ENCODE measurements around the gene CCL25.

CCL25 gene

DNA sequence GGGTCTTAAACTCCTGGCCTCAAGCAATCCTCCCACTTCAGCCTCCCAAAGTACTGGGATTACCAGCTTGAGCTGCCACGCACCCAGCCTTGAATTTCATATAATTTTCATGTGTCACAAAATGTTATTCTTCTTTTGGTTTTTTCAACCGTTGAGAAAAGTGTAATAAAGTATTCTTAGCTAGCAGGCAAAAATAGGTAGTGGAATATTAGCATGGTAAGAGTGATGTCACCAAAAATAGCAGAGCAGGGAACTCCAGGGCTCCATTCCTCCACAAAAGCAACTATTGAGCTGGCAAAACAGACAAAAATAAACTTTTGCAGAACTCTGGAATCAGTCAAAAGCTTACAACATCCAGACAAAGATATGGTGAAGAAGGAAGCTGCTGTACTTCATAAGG, 52.9 kb downstream of the CCL25 start:
- no peak for FAIRE-seq
- TF ChIP-seq, protein P1, sequence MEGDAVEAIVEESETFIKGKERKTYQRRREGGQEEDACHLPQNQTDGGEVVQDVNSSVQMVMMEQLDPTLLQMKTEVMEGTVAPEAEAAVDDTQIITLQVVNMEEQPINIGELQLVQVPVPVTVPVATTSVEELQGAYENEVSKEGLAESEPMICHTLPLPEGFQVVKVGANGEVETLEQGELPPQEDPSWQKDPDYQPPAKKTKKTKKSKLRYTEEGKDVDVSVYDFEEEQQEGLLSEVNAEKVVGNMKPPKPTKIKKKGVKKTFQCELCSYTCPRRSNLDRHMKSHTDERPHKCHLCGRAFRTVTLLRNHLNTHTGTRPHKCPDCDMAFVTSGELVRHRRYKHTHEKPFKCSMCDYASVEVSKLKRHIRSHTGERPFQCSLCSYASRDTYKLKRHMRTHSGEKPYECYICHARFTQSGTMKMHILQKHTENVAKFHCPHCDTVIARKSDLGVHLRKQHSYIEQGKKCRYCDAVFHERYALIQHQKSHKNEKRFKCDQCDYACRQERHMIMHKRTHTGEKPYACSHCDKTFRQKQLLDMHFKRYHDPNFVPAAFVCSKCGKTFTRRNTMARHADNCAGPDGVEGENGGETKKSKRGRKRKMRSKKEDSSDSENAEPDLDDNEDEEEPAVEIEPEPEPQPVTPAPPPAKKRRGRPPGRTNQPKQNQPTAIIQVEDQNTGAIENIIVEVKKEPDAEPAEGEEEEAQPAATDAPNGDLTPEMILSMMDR (IDR thresholded peaks at IDR 0.05; ENCODE audit: insufficient read depth, missing control alignments) = no peak

DNA sequence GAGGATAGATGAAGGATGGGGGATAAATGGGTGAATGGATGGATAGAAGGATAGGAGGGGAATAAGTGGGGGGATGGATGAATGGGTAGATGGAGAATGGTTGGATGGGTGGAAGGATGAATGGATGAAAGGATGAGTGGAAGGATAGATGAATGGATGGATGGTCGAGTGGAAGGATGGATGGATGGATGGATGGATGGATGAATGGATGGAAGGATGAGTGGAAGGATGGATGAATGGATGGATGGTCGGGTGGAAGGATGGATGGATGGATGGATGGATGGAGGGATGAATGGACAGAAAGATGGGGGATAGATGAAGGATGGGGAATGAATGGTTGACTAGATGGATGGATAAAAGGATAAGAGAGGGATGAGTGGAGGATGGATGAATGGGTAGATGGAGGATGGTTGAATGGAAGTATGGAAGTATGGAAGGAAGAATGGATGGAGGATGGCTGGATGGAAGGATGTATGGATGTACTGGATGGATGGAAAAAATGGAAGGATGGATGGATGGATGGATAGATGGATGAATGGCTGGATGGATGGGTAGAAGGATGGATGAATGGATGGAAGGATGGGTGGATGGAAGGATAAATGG, 54.8 kb downstream of the CCL25 start:
- DNase-seq (ENCODE audit: insufficient read length, low spot score) = no peak
- TF ChIP-seq, protein P1 (IDR thresholded peaks at IDR 0.05; ENCODE audit: insufficient read depth, missing control alignments) = no peak
- no peak for FAIRE-seq

More for the DNA sequence above, 52.9 kb downstream of the CCL25 start:
- no peak for DNase-seq (ENCODE audit: insufficient read length, low spot score)

DNA sequence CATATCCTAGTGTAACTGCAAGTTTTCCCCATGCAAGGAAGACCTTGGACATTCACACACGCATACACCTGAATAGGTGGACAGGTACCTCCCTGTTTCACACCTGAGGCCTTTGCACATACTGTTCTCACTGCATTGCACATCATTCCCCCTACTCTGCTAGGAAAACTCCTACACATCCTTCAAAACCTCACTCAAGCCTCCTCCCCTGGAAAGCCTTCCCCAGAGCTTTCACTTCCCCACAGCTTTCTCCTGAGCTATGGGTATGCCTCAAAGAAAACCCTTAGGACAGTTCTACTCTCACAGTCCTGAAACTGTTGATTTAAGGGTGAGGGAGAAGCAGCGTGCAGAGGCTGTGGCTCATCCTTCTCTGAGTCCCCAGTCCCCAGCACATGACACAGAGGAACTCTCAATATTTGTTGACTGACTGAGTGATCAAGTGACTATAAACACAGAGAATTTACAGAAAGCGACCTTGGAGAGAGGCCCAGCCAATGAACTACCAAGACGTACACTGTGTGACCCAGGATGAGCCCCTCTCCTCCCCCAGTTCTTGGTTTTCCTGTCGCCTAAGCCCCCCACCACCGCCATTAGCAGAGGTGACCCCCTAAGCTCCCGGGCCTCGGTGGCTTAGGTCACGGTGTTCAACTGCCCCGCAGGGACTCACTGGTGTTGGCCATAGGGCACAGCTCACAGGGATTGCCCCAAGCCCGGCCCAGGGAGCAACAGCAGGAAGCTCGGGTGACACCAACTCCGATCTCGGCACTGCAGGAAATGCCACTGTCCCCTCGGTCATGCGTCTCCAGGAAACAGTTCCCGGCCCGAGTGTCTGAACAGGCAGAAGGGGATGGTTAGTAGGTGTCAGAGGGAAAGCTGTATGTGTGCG, 56.2 kb downstream of the CCL25 start:
- TF ChIP-seq, protein P1 (IDR thresholded peaks at IDR 0.05; ENCODE audit: insufficient read depth, missing control alignments) = no peak
- FAIRE-seq = no peak
- DNase-seq (ENCODE audit: insufficient read length, low spot score) = no peak

DNA sequence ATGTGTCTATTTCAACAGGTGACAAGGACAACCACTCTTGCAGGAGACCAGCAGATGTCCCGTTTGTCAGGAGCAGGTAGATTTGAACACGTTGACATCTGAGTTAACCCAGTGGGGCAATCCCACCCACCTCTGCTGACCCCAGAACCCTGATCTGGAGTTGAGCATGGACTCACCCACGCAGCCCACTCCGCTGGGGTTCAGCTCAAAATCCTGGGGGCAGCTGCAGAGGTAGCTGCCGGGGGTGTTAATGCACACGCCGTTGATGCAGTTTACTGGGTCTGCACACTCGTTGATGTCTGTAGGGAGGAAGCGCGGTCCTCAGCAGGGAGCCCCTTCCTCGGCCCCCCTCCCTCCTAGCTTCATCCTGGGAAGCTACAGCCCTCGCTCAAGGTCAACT, 56.9 kb downstream of the CCL25 start:
- no peak for DNase-seq (ENCODE audit: insufficient read length, low spot score)
- FAIRE-seq = no peak
- TF ChIP-seq, protein P1 (IDR thresholded peaks at IDR 0.05; ENCODE audit: insufficient read depth, missing control alignments) = no peak

DNA sequence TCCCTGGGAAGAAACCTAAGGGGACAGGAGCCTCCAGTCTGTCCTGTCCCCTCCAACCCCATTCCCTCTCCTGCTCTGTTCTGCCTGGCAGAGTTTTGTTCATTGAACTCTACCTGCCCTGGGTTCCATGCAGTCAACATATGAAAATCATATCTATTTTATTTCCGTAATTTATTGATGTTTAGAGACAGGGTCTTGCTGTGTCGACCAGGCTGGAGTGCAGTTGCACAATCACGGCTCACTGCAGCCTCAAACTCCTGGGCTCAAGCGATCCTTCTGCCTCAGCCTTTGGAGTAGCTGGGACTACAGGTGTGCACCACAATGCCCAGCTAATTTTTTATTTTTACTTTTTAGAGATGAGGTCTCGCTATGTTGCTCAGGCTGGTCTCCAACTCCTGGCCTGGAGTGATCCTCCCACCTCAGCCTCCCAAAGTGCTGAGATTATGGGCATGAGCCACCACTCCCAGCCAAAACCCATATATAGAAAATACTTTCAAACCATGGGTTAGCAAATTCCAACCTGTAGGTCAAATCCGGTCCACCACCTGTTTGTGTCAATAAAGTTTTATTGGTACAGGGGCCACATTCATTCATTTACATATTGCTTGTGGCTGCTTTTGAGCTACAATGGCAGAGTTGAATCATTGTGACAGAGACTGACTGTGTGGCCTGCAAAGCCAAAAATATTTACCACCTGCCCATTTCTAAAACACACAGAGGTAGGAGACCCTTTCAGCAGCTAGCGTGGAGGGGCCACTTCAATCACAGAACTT, 57.5 kb downstream of the CCL25 start:
- TF ChIP-seq, protein P1 (IDR thresholded peaks at IDR 0.05; ENCODE audit: insufficient read depth, missing control alignments) = no peak
- FAIRE-seq = no peak
- DNase-seq (ENCODE audit: insufficient read length, low spot score) = no peak

DNA sequence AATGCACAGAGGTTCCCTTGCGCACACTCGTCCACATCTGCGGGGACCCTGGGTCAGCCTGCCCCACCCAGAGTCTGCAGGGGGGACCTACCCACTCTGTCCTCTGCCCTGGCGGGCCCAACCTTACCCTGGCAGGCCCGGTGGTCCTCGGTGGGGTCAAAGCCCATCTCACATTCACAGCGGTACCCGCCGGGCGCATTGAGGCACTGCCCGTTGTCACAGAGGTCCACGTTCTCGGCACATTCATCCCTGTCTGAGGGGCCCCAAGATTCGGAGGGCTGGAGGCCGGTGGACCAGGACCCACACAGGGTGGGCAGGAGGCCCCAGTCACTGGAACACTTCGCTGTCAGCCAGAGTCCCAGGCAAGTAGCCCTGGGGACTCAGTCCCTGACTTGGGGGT, 58.4 kb downstream of the CCL25 start:
- FAIRE-seq = no peak
- TF ChIP-seq, protein P1 (IDR thresholded peaks at IDR 0.05; ENCODE audit: insufficient read depth, missing control alignments) = no peak

More for the DNA sequence above, 58.4 kb downstream of the CCL25 start:
- DNase-seq (ENCODE audit: insufficient read length, low spot score) = no peak

All from D721Med (cell line).